GM12878 (cell line): ENCODE measurements around the gene TMX4. TPM values are rescaled to one million over a fixed set of nuclear protein-coding genes. Genes with fewer than 3 reads are reported as not detected.

ENCODE experiments used
- ATAC-seq: fragments of 200-7000 bp; cut with Tn5 transposase; 3 replicates; pipeline ENCODE4 v1.9.1; 2020; ENCODE audit warnings: mild to moderate bottlenecking, moderate library complexity
- BruUV-seq: library from RNA; stranded (reverse); fragments of 400-500 nt; replicated peaks from 2 replicates; lab custom pipeline; 2021; lab: Mats Ljungman, UMichigan
- CTCF ChIA-PET: fragments of 300-600 bp; sonication (Branson Sonifier 250); formaldehyde crosslinking; extraction: SDS; loops from one replicate; lab custom pipeline; 2021; ENCODE audit warnings: inconsistent platforms; lab: Yijun Ruan, JAX
- POLR2A ChIA-PET: fragments of 350-600 bp; formaldehyde crosslinking; extraction: SDS; loops from one replicate; lab custom pipeline; 2021; ENCODE audit warnings: inconsistent platforms; lab: Charles Lee
- RAD21 ChIA-PET: fragments of 300-600 bp; sonication (Branson Sonifier 250); formaldehyde crosslinking; loops from one replicate; lab custom pipeline; 2023; ENCODE audit warnings: antibody characterized with exemption; ENCODE audit not compliant: unreplicated experiment; lab: Charles Lee
- SMC1A ChIA-PET: fragments of 300-600 bp; sonication (Branson Sonifier 250); formaldehyde crosslinking; loops from one replicate; lab custom pipeline; 2023; ENCODE audit not compliant: unreplicated experiment, uncharacterized antibody; lab: Charles Lee
- DNase-seq: peaks from one replicate; pipeline ENCODE4 v3.0.0-alpha.2; 2011; ENCODE audit warnings: low read depth, low spot score
- FAIRE-seq: peaks from 3 replicates; lab custom pipeline; 2011; peaks lifted over from hg19 to GRCh38; lab: Jason Lieb, UNC
- H2AFZ ChIP-seq: 2 replicates; pipeline ENCODE4 v1.6.0; 2011; ENCODE audit warnings: low read depth, low read length, control low read depth; ENCODE audit not compliant: control insufficient read depth
- H3K27ac ChIP-seq: 2 replicates; pipeline ENCODE4 v1.5.1; 2011; ENCODE audit warnings: control low read depth; ENCODE audit not compliant: control insufficient read depth, insufficient read depth
- H3K27me3 ChIP-seq, 2 experiments: replicated peaks in 1 of 2; 2 replicates each; pipeline versions ENCODE4 v1.6.0 to v1.6.1; 2011; ENCODE audit warnings: low read length in 1 of 2; ENCODE audit not compliant: control insufficient read depth in 2 of 2, insufficient read depth in 2 of 2
- H3K36me3 ChIP-seq, 2 experiments: 2 replicates each; pipeline ENCODE4 v1.5.1; 2011; ENCODE audit warnings: low read length in 1 of 2; ENCODE audit not compliant: control insufficient read depth in 2 of 2, insufficient read depth in 2 of 2
- H3K4me1 ChIP-seq: 2 replicates; pipeline ENCODE4 v1.6.1; 2011; ENCODE audit warnings: mild to moderate bottlenecking, low read length, moderate library complexity, mixed read lengths; ENCODE audit not compliant: control insufficient read depth, insufficient read depth
- H3K4me2 ChIP-seq: 2 replicates; pipeline ENCODE4 v1.6.0; 2011; ENCODE audit warnings: control low read depth; ENCODE audit not compliant: control insufficient read depth, insufficient read depth
- H3K4me3 ChIP-seq: fragments of 200-600 bp; sonication (generic); 2 replicates; pipeline ENCODE4 v1.5.1; 2016
- H3K79me2 ChIP-seq: 2 replicates; pipeline ENCODE4 v1.6.0; 2011; ENCODE audit warnings: low read length; ENCODE audit not compliant: control insufficient read depth, insufficient read depth
- H3K9ac ChIP-seq: 2 replicates; pipeline ENCODE4 v1.8.0; 2011; ENCODE audit warnings: low read length, control low read depth, mixed read lengths; ENCODE audit not compliant: control insufficient read depth, insufficient read depth
- H3K9me3 ChIP-seq: replicated peaks from 3 replicates; pipeline ENCODE4 v1.5.1; 2011; ENCODE audit warnings: mild to moderate bottlenecking, low read length; ENCODE audit not compliant: control insufficient read depth, insufficient read depth
- H4K20me1 ChIP-seq: 2 replicates; pipeline ENCODE4 v1.6.0; 2011; ENCODE audit not compliant: control insufficient read depth, insufficient read depth
- ASH2L ChIP-seq: fragments of 300-600, 200-600 bp; sonication (generic); IDR thresholded peaks from 2 replicates; pipeline ENCODE4 v1.6.1; 2017; ENCODE audit warnings: low read depth, mild to moderate bottlenecking, borderline replicate concordance
- ATF2 ChIP-seq: IDR thresholded peaks from 2 replicates; pipeline ENCODE4 v1.6.1; 2012; ENCODE audit warnings: low read length, inconsistent platforms
- ATF7 ChIP-seq: fragments of 450-650 bp; IDR thresholded peaks from 2 replicates; pipeline ENCODE4 v1.6.1; 2016; ENCODE audit warnings: low read depth, mild to moderate bottlenecking
- BRCA1 ChIP-seq: IDR thresholded peaks from 2 replicates; pipeline ENCODE4 v1.6.1; 2011; ENCODE audit warnings: low read depth, low read length, improper control_type of control experiment
- CBX5 ChIP-seq: sonication (generic); IDR thresholded peaks from 2 replicates; pipeline ENCODE4 v1.6.1; 2016; ENCODE audit warnings: low read depth, moderate library complexity, mild to moderate bottlenecking, inconsistent platforms
- DPF2 ChIP-seq: fragments of 450-650 bp; IDR thresholded peaks from 2 replicates; pipeline ENCODE4 v1.6.1; 2017; ENCODE audit warnings: mild to moderate bottlenecking
- ESRRA ChIP-seq: IDR thresholded peaks from 2 replicates; pipeline ENCODE4 v1.6.1; 2012; ENCODE audit warnings: mild to moderate bottlenecking, low read length, improper control_type of control experiment
- FOS ChIP-seq: IDR thresholded peaks from 3 replicates; pipeline ENCODE4 v1.6.1; 2011; ENCODE audit warnings: borderline replicate concordance; ENCODE audit not compliant: insufficient read length; ENCODE audit errors: extremely low read depth
- HDAC6 ChIP-seq: fragments of 200-600 bp; sonication (generic); IDR thresholded peaks from one replicate; pipeline ENCODE4 v1.8.0; 2017; ENCODE audit warnings: antibody characterized with exemption; ENCODE audit not compliant: unreplicated experiment
- LARP7 ChIP-seq: fragments of 450-650 bp; IDR thresholded peaks from 2 replicates; pipeline ENCODE4 v1.6.1; 2017; ENCODE audit warnings: mild to moderate bottlenecking
- MEF2A ChIP-seq: IDR thresholded peaks from 2 replicates; pipeline ENCODE4 v1.6.1; 2011; ENCODE audit warnings: low read depth, mild to moderate bottlenecking, low read length, moderate library complexity; ENCODE audit not compliant: insufficient read depth
- MXI1 ChIP-seq: fragments of 150-350 bp; IDR thresholded peaks from 2 replicates; pipeline ENCODE4 v1.6.1; 2011; ENCODE audit warnings: low read depth, mild to moderate bottlenecking, inconsistent platforms, low read length, improper control_type of control experiment
- NBN ChIP-seq: fragments of 450-650 bp; IDR thresholded peaks from 2 replicates; pipeline ENCODE4 v1.6.1; 2016
- NFIC ChIP-seq: IDR thresholded peaks from 2 replicates; pipeline ENCODE4 v1.6.1; 2012; ENCODE audit warnings: low read depth, mild to moderate bottlenecking, inconsistent platforms, low read length, moderate library complexity
- NFYA ChIP-seq: IDR thresholded peaks from 2 replicates; pipeline ENCODE4 v1.6.1; 2011; ENCODE audit warnings: low read depth, mild to moderate bottlenecking, low read length, improper control_type of control experiment, borderline replicate concordance
- POU2F2 ChIP-seq: IDR thresholded peaks from 3 replicates; pipeline ENCODE4 v1.6.1; 2011; ENCODE audit warnings: low read depth, mild to moderate bottlenecking, low read length, borderline replicate concordance
- SIN3A ChIP-seq: IDR thresholded peaks from 2 replicates; pipeline ENCODE4 v1.6.1; 2012; ENCODE audit warnings: low read depth, low read length, improper control_type of control experiment
- STAT3 ChIP-seq: IDR thresholded peaks from 2 replicates; pipeline ENCODE4 v1.6.1; 2011; ENCODE audit warnings: low read depth, low read length, improper control_type of control experiment
- TCF7 ChIP-seq: IDR thresholded peaks from 2 replicates; pipeline ENCODE4 v1.6.1; 2014; ENCODE audit warnings: antibody characterized with exemption, borderline replicate concordance
- ZNF622 ChIP-seq: fragments of 450-650 bp; IDR thresholded peaks from 2 replicates; pipeline ENCODE4 v1.6.1; 2017; ENCODE audit warnings: mild to moderate bottlenecking, inconsistent platforms
- WGBS: methylation state at CpG from one replicate; pipeline ENCODE4 v1.1.6; 2016; ENCODE audit warnings: low lambda C conversion rate; ENCODE audit not compliant: insufficient replicate concordance, insufficient coverage; ENCODE audit errors: missing lambda C conversion rate; 5-methylcytosine and 5-hydroxymethylcytosine counted together
- in situ Hi-C: fragments of 300-500 bp; cut with MboI; formaldehyde crosslinking; loops from 9 replicates; pipeline ENCODE4 v1.14.3; 2018; ENCODE audit warnings: mixed read lengths
- intact Hi-C: fragments of 100-400 bp; cut with micrococcal nuclease; formaldehyde crosslinking; loops from one replicate; pipeline ENCODE4 v1.14.2; 2022; ENCODE audit not compliant: unreplicated experiment
- polyA plus RNA-seq, 11 experiments: library from polyadenylated mRNA; depleted of rRNA in 4 of 11; unstranded in 6 of 11; stranded (reverse) in 5 of 11; fragments of >200 nt; fragmentation: Nextera tagmentation in 4 of 11; fragmentation: Illumina TruSeq in 1 of 11; extraction: Ambion mirVana in 4 of 11; extraction: Trizol in 1 of 11; gene quantifications; 1 replicate in 1 of 11; 2 replicates in 10 of 11; pipeline versions ENCODE4 v1.2.1 to v1.2.3, GENCODE V29; 2011 to 2016; ENCODE audit warnings: inconsistent platforms in 2 of 11, missing spikeins in 2 of 11, low read depth in 1 of 11
- total RNA-seq, 4 experiments: library from RNA; depleted of rRNA in 3 of 4; stranded (reverse); fragments of >200 nt in 3 of 4; fragmentation: Illumina TruSeq in 1 of 4; extraction: Trizol in 1 of 4; gene quantifications; 2 replicates each; pipeline versions ENCODE4 v1.2.1 to v1.2.3, GENCODE V29; 2013 to 2021

Gene TMX4
- total and polyA plus RNA-seq, 10 of the 15 experiments (the other 5 are each of a cell fraction or from before 2014, with no cell fraction given), result 3.9 to 19.9 (median 11.1) TPM

- no peak for FAIRE-seq
- ChIA-PET SMC1A (interaction anchor here (1.0 to 2.1 kb wide), 2 partner anchors 46 to 738 kb away, joined by 3 to 6 read pairs; no protein-coding TSS in a partner anchor), POLR2A (interaction anchor here (1.0 kb wide), 1 partner anchor 31 kb away, joined by 3 read pairs; no protein-coding TSS in a partner anchor), CTCF (interaction anchor here (0.8 to 1.5 kb wide), 3 partner anchors 31 to 48 kb away, joined by 3 read pairs; no protein-coding TSS in a partner anchor), RAD21 (no interaction called here)
- in situ Hi-C loops (no loop called here), intact Hi-C loops (no loop called here)
- Histone ChIP-seq H3K9ac (no peak overlapping the region), H3K9me3 (no peaks in the 10 kb centered on the region), H3K36me3 (peaks cover 2 to 9% of the 10 kb centered on the region in 2 experiments), H3K4me3 (no peak overlapping the region), H3K4me1 (no peaks in the 10 kb centered on the region), H3K27me3 (no peaks in the 10 kb centered on the region)
- no peak for DNase-seq
- 75% methylated on average over 2 of the region's 2 CpGs for WGBS
- no peak for TF ChIP-seq NFIC
- no peak for TF ChIP-seq BRCA1
- no peak for TF ChIP-seq NFYA
- no peak for TF ChIP-seq ATF7
- no peak for TF ChIP-seq HDAC6
- TF ChIP-seq TCF7, result no peak
- TF ChIP-seq, all 136 proteins: peak for 0
- BruUV-seq, result no TSS peak
- no peak for ATAC-seq
- Histone ChIP-seq H3K79me2 (no peaks in the 10 kb centered on the region), H3K27ac (no peak overlapping the region), H4K20me1 (no peaks in the 10 kb centered on the region), H3K4me2 (no peak overlapping the region), H2AFZ (no peak overlapping the region)
Observed at GRCh38 chr20:7984192-7984591, 35.4 kb downstream of the TMX4 start.

DNA sequence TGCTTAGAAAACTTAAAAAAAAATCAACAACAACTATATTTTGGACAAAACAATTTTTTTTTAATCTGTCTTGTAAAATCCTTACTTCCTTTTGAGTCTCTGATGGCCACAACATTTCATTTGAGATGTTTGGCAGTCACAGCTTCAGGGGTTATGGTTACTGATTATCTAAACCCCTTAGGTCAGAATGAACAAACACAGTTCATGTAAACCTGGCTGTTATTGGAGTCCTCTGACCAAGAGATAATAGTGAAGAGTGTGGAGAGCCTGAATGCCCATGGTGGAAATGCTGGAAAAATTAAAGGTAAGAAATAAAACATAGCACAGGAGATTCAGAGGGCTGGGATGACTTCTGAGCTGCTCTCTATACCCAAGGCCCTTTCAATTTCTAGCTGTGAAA is 38.2 kb downstream of the TMX4 start:
- CTCF ChIA-PET, result interaction anchor here (1.1 to 2.3 kb wide), 5 partner anchors 10 to 741 kb away, joined by 3 to 12 read pairs (median 6); no protein-coding TSS in a partner anchor
- RAD21 ChIA-PET, result interaction anchor here (0.7 kb wide), 1 partner anchor 259 kb away, joined by 3 read pairs; no protein-coding TSS in a partner anchor

More for the DNA sequence above, 38.2 kb downstream of the TMX4 start:
- no peak for DNase-seq
- BruUV-seq, result no TSS peak
- no peak overlapping the region for H3K27ac ChIP-seq
- in situ Hi-C loops, result no loop called here
- no peak overlapping the region for H2AFZ ChIP-seq
- TF ChIP-seq ATF2 (no peak), FOS (no peak), SIN3A (no peak), POU2F2 (no peak), CBX5 (no peak), MEF2A (no peak), NFYA (no peak), LARP7 (no peak), ZNF622 (no peak), STAT3 (no peak), ATF7 (no peak), MXI1 (no peak), NBN (no peak), DPF2 (no peak), ASH2L (no peak), ESRRA (no peak)
- TF ChIP-seq, all 136 proteins: peak for 0
- no peak overlapping the region for H3K4me2 ChIP-seq
- H3K4me1 ChIP-seq, result no peaks in the 10 kb centered on the region
- no peak overlapping the region for H3K4me3 ChIP-seq
- ChIA-PET POLR2A (no interaction called here), SMC1A (interaction anchor here (0.8 to 2.2 kb wide), 4 partner anchors 30 to 45 kb away, joined by 3 to 8 read pairs (median 4); no protein-coding TSS in a partner anchor)
- intact Hi-C loops, result no loop called here
- no peaks in the 10 kb centered on the region for H3K9me3 ChIP-seq
- H3K27me3 ChIP-seq, result no peaks in the 10 kb centered on the region
- peaks cover 2 to 9% of the 10 kb centered on the region in 2 experiments for H3K36me3 ChIP-seq
- FAIRE-seq (no peak), ATAC-seq (no peak)
- H4K20me1 ChIP-seq, result no peaks in the 10 kb centered on the region
- no peak overlapping the region for H3K9ac ChIP-seq
- no peaks in the 10 kb centered on the region for H3K79me2 ChIP-seq
